ENCODE results near the gene RHOU.

Gene RHOU

DNA sequence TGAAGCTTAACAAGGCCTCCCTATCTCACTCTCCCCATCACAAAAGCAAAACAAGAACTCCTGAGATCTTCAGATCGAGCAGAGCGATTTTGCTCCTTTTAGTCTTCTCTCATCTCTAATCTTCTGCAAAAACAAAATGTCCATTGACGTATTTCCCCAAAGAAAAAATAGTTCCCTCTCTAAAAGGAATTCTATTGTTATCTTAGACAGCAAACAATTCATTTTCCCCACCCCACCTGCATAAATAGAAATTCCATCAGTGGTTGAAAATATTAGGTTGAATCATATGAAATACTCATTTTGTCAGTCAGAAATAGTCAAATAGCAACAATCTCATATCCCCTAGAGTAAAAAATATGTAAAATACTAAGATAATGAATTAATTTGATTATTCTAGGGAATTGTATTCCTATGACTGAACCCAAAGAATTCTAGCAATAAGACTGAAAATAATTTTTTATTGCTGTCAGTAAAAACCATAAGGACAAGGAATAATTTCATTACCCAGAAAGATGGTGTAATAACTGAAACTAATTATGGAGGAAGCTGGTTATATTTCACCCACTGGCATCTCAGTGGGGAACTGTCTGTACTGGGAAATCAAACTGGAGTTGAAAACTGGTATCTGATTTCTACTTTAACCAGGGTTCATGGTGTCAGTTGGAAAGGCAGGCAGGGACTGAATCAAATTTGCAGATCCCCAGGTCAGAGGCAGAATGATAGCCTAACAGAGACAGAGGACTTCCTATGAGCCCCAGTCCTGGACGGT, 51.3 kb downstream of the RHOU start:
- DNase-seq, result no peak

DNA sequence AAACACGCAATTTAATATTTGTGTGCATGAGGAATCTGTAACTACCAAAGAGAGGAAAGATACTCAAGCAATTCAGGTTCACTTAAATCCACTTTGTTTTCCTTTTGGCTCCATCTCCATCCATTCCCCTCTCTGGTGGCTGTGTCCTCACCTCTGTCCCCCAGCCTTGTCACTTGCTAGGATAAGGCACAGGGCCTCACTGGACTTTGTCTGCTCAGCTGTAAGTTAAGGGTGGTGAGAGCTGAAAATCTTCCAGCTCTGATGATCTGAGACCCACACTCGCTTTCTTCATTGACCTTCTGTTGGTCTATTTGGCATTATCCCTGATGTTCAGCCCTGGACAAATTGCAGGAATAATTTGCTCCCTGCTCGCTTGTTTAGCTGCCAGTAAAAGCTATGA, 56.5 kb downstream of the RHOU start:
- DNase-seq, result no peak

DNA sequence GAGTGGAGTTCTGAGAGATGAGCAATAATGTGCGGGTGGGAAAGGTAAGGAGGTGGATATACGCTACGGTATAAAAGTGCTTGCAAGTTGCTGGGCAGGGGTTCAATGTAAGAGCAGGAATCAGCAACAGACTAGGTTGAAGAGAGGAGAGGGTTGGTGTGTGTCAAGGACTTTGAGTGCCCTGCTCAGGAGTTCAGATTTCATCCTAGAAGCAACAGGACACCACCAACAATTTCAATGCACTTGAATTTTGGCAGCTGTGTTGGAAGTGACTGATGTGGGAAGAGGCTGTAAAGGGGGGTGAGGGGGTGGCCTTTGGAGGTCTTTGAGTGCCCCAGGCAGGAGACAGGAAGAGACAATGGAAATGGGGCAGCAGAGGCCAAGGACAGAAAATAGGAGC, 57.3 kb downstream of the RHOU start:
- no peak for DNase-seq

DNA sequence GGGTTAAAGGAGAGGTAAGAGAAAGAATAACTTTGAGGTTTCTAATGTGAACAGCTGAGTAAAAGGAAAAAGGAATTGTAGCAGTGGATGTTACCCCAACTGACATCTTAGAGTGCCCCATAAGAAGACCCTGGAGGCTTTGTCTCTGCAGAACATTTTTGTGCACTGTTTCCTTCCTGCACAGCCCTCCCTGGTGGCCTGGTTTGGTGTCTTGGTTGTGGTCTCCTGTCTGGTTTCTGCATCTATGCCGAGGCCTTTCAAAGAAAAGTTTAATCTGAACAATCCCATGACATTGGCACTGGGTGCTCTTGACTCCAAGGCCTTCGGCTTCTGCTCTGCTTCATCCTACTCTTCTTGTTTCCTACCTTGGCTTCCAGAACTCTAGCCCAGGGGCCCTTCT, 57.8 kb downstream of the RHOU start:
- no peak for DNase-seq

DNA sequence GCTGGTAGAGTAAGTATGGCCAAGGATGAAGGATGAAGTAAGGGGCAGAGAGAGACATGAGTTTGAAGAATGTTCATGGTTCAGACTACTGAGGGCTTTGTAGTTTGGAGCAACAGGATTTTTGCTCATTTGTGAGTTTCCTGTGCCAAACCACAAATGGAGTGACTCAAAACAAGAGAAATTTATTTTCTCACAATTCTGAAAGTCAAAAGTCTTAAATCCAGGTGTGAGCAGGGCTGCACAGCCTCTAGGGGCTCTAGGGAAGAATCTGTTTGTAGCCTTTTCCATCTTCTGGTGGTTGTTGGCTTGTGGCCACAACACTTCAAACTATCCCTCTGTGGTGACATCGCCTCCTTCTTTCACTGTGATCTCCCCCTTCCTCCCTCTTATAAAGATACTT, 58.9 kb downstream of the RHOU start:
- DNase-seq, result no peak

DNA sequence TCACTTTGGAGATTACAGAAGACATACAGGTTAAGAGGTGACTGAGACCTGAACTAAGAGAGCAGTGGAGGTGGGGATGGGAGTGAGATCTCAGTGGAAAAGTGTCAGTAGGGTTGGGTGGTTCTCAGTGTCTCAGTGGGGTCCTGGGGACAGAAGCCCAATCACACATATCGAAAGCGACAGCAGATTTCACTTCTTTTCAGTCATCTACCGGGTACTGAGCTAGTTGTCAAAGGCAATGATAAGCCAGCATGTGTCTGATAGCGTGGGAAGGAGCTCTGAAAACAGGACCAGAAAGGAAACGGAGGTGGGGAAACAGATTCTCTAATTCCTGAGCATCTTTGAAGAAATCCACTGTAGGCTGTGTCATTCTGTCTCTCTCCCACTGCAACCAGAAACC, 59.5 kb downstream of the RHOU start:
- no peak for DNase-seq

DNA sequence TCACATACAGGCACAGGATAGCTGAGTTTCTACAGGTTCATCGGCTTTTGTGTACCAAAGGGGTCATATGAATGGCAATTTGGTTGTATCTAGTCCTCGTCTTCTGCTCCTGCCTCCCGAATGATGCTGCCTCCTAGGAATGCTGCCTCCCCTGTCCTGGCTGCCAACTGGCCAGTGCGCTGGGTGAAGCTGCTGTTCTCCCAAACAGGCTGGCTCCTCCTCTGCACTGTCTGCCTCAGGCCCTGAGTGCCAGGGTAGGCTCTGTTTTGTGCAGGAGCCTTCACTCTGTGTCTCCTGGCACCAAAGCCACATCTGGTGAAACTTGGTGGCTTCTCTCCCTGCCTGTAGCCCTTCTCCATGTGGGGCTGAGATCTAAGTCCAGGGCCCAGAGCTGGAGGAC, 60.3 kb downstream of the RHOU start:
- no peak for DNase-seq
